B cell (primary cell): ENCODE measurements around the gene CTH. TPM values are rescaled to one million over a fixed set of nuclear protein-coding genes. Genes with fewer than 3 reads are reported as not detected.
"Not testable (repeated sequence)": the region's sequence is repeated elsewhere in the genome, so short reads cannot be mapped to it uniquely, and the experiment has no call there.

Experiments
- ATAC-seq: fragments of 200-7000 bp; cut with Tn5 transposase; one replicate; pipeline ENCODE4 v1.10.0; 2021; ENCODE audit warnings: low read depth, mild to moderate bottlenecking, moderate number of reproducible peaks, moderate library complexity
- CTCF ChIA-PET: fragments of 350-600 bp; sonication (Branson Sonifier 250); formaldehyde crosslinking; loops from one replicate; lab custom pipeline; 2021; ENCODE audit warnings: antibody characterized with exemption, inconsistent platforms; lab: Charles Lee
- POLR2A ChIA-PET: fragments of 350-600 bp; sonication (Branson Sonifier 250); formaldehyde crosslinking; loops from one replicate; lab custom pipeline; 2021; ENCODE audit warnings: antibody characterized with exemption; lab: Charles Lee
- DNase-seq: peaks from one replicate; pipeline ENCODE4 v3.0.0; 2013
- H2AFZ ChIP-seq: 2 replicates; pipeline ENCODE4 v1.6.1; 2012; ENCODE audit warnings: mild to moderate bottlenecking, low read depth, low read length; ENCODE audit not compliant: insufficient read depth, poor library complexity, severe bottlenecking
- H3K27ac ChIP-seq, 2 donors: 1 replicate in 1 of 2; 2 replicates in 1 of 2; pipeline ENCODE4 v1.5.1; 2012 to 2013; ENCODE audit warnings: low read length in 2 of 2, mild to moderate bottlenecking in 2 of 2, moderate library complexity in 1 of 2
- H3K27me3 ChIP-seq, 4 experiments: fragments of 200-600 bp in 1 of 4; sonication (generic) in 1 of 4; replicated peaks in 1 of 4; 1 replicate in 2 of 4; 2 replicates in 2 of 4; pipeline versions ENCODE4 v1.6.1 to v1.7.0; 2013 to 2016; ENCODE audit warnings: low read length in 3 of 4, mild to moderate bottlenecking in 2 of 4, mixed read lengths in 1 of 4, moderate library complexity in 1 of 4; ENCODE audit not compliant: insufficient read depth in 4 of 4, control insufficient read depth in 3 of 4; ENCODE audit errors: control extremely low read depth in 1 of 4
- H3K36me3 ChIP-seq, 2 experiments: replicated peaks in 1 of 2; 1 replicate in 1 of 2; 2 replicates in 1 of 2; pipeline versions ENCODE4 v1.6.1 to v1.7.1; 2013; ENCODE audit warnings: low read length in 1 of 2; ENCODE audit not compliant: insufficient read depth in 2 of 2, control insufficient read depth in 1 of 2; ENCODE audit errors: control extremely low read depth in 1 of 2, extremely low read depth in 1 of 2
- H3K4me1 ChIP-seq, 2 donors: fragments of 200-600 bp in 1 of 2; sonication (generic) in 1 of 2; 1 replicate in 1 of 2; 2 replicates in 1 of 2; pipeline versions ENCODE4 v1.5.1 to v1.6.1; 2013 to 2017; ENCODE audit warnings: low read length in 2 of 2; ENCODE audit not compliant: control insufficient read depth in 2 of 2, insufficient read depth in 2 of 2
- H3K4me2 ChIP-seq: replicated peaks from 2 replicates; pipeline ENCODE3; 2012; ENCODE audit warnings: mild to moderate bottlenecking, low read depth, low read length; ENCODE audit not compliant: poor library complexity, severe bottlenecking
- H3K4me3 ChIP-seq, 5 experiments: fragments of 200-600 bp in 1 of 5; sonication (generic) in 1 of 5; 1 replicate in 3 of 5; 2 replicates in 2 of 5; pipeline versions ENCODE4 v1.5.1 to v1.7.0; 2011 to 2016; ENCODE audit warnings: low read length in 4 of 5, mild to moderate bottlenecking in 4 of 5, low read depth in 2 of 5, control low read depth in 1 of 5, moderate library complexity in 1 of 5; ENCODE audit not compliant: insufficient read depth in 1 of 5; ENCODE audit errors: control extremely low read depth in 1 of 5, extremely low read depth in 1 of 5
- H3K79me2 ChIP-seq: fragments of 200-600 bp; sonication (generic); one replicate; pipeline ENCODE4 v1.6.0; 2016; ENCODE audit warnings: low read length; ENCODE audit not compliant: control insufficient read depth, insufficient read depth
- H3K9ac ChIP-seq: fragments of 200-600 bp; sonication (generic); 2 replicates; pipeline ENCODE4 v1.6.1; 2017; ENCODE audit warnings: mild to moderate bottlenecking, low read length, moderate library complexity
- H3K9me3 ChIP-seq, 3 donors: one replicate each; pipeline versions ENCODE4 v1.6.1 to v1.7.1; 2013; ENCODE audit warnings: low read length in 2 of 3; ENCODE audit not compliant: control insufficient read depth in 2 of 3, insufficient read depth in 1 of 3; ENCODE audit errors: control extremely low read depth in 1 of 3
- H4K20me1 ChIP-seq: 2 replicates; pipeline ENCODE4 v1.6.0; 2012; ENCODE audit warnings: mild to moderate bottlenecking, low read length; ENCODE audit not compliant: insufficient read depth, control insufficient read depth, poor library complexity, severe bottlenecking
- H3K27ac Mint-ChIP-seq: one replicate; pipeline ENCODE4 v1.8.0; 2021; ENCODE audit warnings: mixed read lengths
- H3K27me3 Mint-ChIP-seq: one replicate; pipeline ENCODE4 v1.8.0; 2021; ENCODE audit warnings: mixed read lengths
- H3K4me1 Mint-ChIP-seq: one replicate; pipeline ENCODE4 v1.8.0; 2021; ENCODE audit warnings: mixed read lengths
- H3K4me3 Mint-ChIP-seq: one replicate; pipeline ENCODE4 v1.8.0; 2021; ENCODE audit warnings: mixed read lengths
- H3K9me3 Mint-ChIP-seq: one replicate; pipeline ENCODE4 v1.8.0; 2022; ENCODE audit warnings: mixed read lengths; ENCODE audit not compliant: insufficient read depth
- WGBS: methylation state at CpG from one replicate; pipeline ENCODE4 v1.1.5; 2013; ENCODE audit warnings: missing lambda C conversion rate; ENCODE audit not compliant: insufficient coverage; 5-methylcytosine and 5-hydroxymethylcytosine counted together
- intact Hi-C: fragments of 100-400 bp; cut with micrococcal nuclease; formaldehyde crosslinking; loops from one replicate; pipeline ENCODE4 v1.10.0; 2022
- polyA plus RNA-seq: library from polyadenylated mRNA; depleted of rRNA; stranded (reverse); fragments of >200 nt; gene quantifications from 2 replicates; pipeline ENCODE4 v1.2.3, GENCODE V29; 2012
- total RNA-seq, 2 donors: library from RNA; stranded (reverse); fragments of 120-200 nt in 1 of 2; gene quantifications; 1 replicate in 1 of 2; 2 replicates in 1 of 2; pipeline versions ENCODE4 v1.2.3 to v1.2.4, GENCODE V29; 2013 to 2022

The CTH gene
- total and polyA plus RNA-seq, 2 donors (not counting 1 experiment from before 2014, with no cell fraction given), result 0.84 to 4.9 TPM

- not testable (repeated sequence) for H3K4me2 ChIP-seq, DNase-seq
Measured at GRCh38 chr1:70366997-70367396, 44.1 kb upstream of the CTH start.

GRCh38 chr1:70367397-70367796 lies 43.7 kb upstream of the CTH start:
- not testable (repeated sequence) for H3K4me1 Mint-ChIP-seq

More at GRCh38 chr1:70366997-70367396, 44.1 kb upstream of the CTH start:
- H3K4me1 Mint-ChIP-seq, H3K36me3 ChIP-seq, intact Hi-C loops, CTCF ChIA-PET, H3K4me3 Mint-ChIP-seq, H4K20me1 ChIP-seq, H3K9me3 Mint-ChIP-seq, H3K27me3 ChIP-seq, H3K9me3 ChIP-seq, POLR2A ChIA-PET, H3K27ac Mint-ChIP-seq, H3K4me1 ChIP-seq, H3K79me2 ChIP-seq, H3K27me3 Mint-ChIP-seq, H3K4me3 ChIP-seq, ATAC-seq, H3K27ac ChIP-seq, H3K9ac ChIP-seq, H2AFZ ChIP-seq: not testable (repeated sequence)
- WGBS, result 96% methylated on average over 3 of the region's 3 CpGs

GRCh38 chr1:70371586-70371985 lies 39.5 kb upstream of the CTH start:
- H3K9me3 ChIP-seq, H3K27ac ChIP-seq, H3K27ac Mint-ChIP-seq, DNase-seq, H3K36me3 ChIP-seq, H3K79me2 ChIP-seq, CTCF ChIA-PET, POLR2A ChIA-PET, H3K4me1 ChIP-seq, H3K27me3 Mint-ChIP-seq, H3K4me3 Mint-ChIP-seq, H3K4me1 Mint-ChIP-seq, intact Hi-C loops, ATAC-seq, H3K4me2 ChIP-seq, H3K9ac ChIP-seq, H3K27me3 ChIP-seq, H2AFZ ChIP-seq, H3K4me3 ChIP-seq, H4K20me1 ChIP-seq, H3K9me3 Mint-ChIP-seq: not testable (repeated sequence)
- WGBS, result 95% methylated on average over 3 of the region's 3 CpGs

More at GRCh38 chr1:70367397-70367796, 43.7 kb upstream of the CTH start:
- H3K27me3 ChIP-seq, DNase-seq, H3K9me3 ChIP-seq, POLR2A ChIA-PET, H3K36me3 ChIP-seq, H3K79me2 ChIP-seq, H3K27me3 Mint-ChIP-seq, H3K4me3 ChIP-seq, CTCF ChIA-PET, intact Hi-C loops, H3K9ac ChIP-seq, ATAC-seq, H3K4me1 ChIP-seq, H2AFZ ChIP-seq, H3K27ac ChIP-seq, H3K4me2 ChIP-seq, H4K20me1 ChIP-seq, H3K4me3 Mint-ChIP-seq, H3K27ac Mint-ChIP-seq, H3K9me3 Mint-ChIP-seq: not testable (repeated sequence)
- 88% methylated on average over 4 of the region's 5 CpGs for WGBS
